ENCODE data around the gene CACNA2D2. TPM values are rescaled to one million over a fixed set of nuclear protein-coding genes. Genes with fewer than 3 reads are reported as not detected.

Gene CACNA2D2
- total RNA-seq, 1 donor from 2014 or later = 5.0 TPM

DNA sequence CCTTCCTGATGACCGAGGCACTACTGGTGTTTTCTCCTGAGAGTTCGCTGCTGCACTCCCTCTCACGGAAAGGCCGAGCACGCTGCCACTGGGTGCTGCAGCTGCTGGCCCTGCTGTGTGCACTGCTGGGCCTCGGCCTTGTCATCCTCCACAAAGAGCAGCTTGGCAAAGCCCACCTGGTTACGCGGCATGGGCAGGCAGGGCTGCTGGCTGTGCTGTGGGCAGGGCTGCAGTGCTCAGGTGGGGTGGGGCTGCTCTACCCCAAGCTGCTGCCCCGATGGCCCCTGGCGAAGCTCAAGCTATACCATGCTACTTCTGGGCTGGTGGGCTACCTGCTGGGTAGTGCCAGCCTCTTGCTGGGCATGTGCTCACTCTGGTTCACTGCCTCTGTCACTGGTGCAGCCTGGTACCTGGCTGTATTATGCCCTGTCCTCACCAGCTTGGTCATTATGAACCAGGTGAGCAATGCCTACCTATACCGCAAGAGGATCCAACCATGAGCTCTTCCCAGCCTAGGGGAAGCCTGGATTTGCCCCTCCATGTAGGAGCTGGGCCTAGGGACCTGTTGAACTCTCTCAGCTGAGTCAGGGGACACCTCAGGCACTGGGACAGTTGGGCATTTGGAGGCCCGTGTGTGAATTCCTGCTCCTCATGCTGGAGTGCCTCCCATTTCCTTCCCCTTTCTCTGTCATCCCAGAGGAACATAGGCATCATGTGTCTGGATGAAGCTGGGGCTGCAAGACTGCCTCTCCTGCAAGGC lies 150.0 kb downstream of the CACNA2D2 start:
- H3K9me3 Mint-ChIP-seq (ENCODE audit: unreplicated experiment) = peaks cover 6% of the 10 kb centered on the region
- peak overlapping the region; percentile 33 for H3K27ac Mint-ChIP-seq (ENCODE audit: unreplicated experiment)
- H3K36me3 Mint-ChIP-seq (ENCODE audit: unreplicated experiment) = no peaks in the 10 kb centered on the region
- no peak overlapping the region for H3K4me3 Mint-ChIP-seq (ENCODE audit: unreplicated experiment)
- TF ChIP-seq, protein P1, sequence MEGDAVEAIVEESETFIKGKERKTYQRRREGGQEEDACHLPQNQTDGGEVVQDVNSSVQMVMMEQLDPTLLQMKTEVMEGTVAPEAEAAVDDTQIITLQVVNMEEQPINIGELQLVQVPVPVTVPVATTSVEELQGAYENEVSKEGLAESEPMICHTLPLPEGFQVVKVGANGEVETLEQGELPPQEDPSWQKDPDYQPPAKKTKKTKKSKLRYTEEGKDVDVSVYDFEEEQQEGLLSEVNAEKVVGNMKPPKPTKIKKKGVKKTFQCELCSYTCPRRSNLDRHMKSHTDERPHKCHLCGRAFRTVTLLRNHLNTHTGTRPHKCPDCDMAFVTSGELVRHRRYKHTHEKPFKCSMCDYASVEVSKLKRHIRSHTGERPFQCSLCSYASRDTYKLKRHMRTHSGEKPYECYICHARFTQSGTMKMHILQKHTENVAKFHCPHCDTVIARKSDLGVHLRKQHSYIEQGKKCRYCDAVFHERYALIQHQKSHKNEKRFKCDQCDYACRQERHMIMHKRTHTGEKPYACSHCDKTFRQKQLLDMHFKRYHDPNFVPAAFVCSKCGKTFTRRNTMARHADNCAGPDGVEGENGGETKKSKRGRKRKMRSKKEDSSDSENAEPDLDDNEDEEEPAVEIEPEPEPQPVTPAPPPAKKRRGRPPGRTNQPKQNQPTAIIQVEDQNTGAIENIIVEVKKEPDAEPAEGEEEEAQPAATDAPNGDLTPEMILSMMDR (IDR thresholded peaks at IDR 0.05; ENCODE audit: partially characterized antibody, unreplicated experiment) = no peak
- H3K4me1 Mint-ChIP-seq (ENCODE audit: low read depth, unreplicated experiment) = peaks cover 20% of the 10 kb centered on the region
- peaks cover 2% of the 10 kb centered on the region for H3K27me3 Mint-ChIP-seq (ENCODE audit: unreplicated experiment)
- no peak for DNase-seq

DNA sequence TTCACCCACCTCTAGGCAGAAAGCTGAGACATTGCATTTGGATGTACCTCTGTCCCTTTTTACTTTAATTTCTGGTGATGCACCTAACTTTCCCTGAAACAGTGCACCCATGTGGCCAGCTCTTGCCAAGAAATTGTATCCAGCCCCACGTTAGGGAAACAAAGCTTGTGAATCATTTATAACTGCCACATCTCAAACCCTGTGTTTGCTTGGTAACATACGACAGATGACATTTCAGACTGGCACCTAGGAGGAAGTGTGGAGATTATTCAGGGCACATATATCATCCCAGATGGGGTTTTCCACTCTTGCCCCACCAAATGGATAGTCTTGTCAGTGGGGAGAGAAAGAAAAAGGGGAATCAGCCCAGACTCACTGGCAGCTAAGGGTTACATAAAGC lies 150.7 kb downstream of the CACNA2D2 start:
- Mint-ChIP-seq H3K9me3 (ENCODE audit: unreplicated experiment) (peaks cover 2% of the 10 kb centered on the region), H3K27me3 (ENCODE audit: unreplicated experiment) (peaks cover 2% of the 10 kb centered on the region), H3K4me3 (ENCODE audit: unreplicated experiment) (no peak overlapping the region), H3K27ac (ENCODE audit: unreplicated experiment) (no peak overlapping the region), H3K36me3 (ENCODE audit: unreplicated experiment) (no peaks in the 10 kb centered on the region), H3K4me1 (ENCODE audit: low read depth, unreplicated experiment) (peaks cover 15% of the 10 kb centered on the region)
- DNase-seq = no peak
- TF ChIP-seq, protein P1 (IDR thresholded peaks at IDR 0.05; ENCODE audit: partially characterized antibody, unreplicated experiment) = no peak

DNA sequence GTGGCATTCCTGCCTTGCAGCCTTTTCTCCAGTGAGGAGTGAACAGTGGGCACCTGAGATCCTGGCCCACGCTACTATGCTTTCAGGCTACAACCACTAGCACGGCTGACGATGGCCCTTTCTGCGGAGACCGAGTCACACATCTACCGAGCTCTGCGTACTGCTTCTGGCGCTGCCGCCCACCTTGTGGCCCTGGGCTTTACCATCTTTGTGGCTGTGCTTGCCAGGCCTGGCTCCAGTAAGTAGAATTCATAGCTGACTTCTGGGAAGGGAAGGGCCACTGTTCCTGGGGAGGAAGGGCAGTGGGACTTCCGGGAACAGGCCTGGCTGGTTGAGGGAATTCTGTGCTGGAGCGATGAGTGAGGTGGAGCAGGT lies 152.1 kb downstream of the CACNA2D2 start:
- H3K27ac Mint-ChIP-seq (ENCODE audit: unreplicated experiment) = no peak overlapping the region
- TF ChIP-seq, protein P1 (IDR thresholded peaks at IDR 0.05; ENCODE audit: partially characterized antibody, unreplicated experiment) = no peak

DNA sequence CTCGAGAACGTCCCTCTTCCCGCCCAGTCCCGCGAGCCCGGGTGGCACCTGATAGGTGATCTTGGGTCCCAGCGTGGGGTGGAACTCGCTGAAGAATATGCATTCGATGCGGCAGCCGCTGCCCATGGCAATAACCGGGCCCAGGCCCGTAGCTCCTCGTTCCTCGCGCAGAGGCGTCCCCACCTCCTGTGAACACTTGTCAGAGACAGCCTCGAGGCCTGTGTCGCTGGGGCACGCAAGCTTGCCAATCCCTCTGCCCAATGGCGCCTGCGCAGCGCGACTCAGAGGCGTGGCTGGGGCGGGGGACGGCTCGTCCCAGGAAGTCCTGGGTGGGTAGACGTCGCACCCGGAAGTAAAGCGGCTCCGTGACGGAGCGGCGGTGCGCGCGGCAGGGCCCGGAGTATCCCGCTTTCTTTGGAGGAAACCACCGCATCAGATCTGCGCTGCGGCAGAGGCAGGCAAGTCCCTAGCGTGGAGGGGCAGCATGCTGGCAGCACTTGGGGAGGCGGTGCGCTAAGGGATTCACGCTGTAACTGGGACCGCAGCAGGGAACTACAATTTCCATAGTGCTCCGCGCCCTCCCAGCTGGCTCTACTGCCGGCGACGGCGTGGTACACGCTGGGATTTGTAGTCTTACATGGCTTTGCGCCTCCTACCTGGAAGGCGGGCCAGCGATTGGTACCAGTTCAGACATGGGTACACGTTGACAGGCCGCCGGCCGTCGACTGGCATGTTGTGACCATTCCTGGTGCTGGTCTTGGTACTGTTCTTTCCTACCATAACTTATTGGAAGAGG lies 152.7 kb downstream of the CACNA2D2 start, which contains the start of the genes CYB561D2 and NPRL2:
Gene CYB561D2, plus strand, starts transcription at position 336 of the 796 bp plus-strand sequence. CDS start 572 bp downstream, outside the sequence.
Gene NPRL2, minus strand, starts transcription at position 249 of the 796 bp plus-strand sequence. Its CDS starts 123 bp downstream, at position 126.
- peak; percentile 98 for DNase-seq
- Mint-ChIP-seq H3K4me3 (ENCODE audit: unreplicated experiment) (peak within 1 kb of the TSS; percentile 87), H3K27ac (ENCODE audit: unreplicated experiment) (peak within 1 kb of the TSS; percentile 39), H3K27me3 (ENCODE audit: unreplicated experiment) (peaks cover 4% of the 10 kb centered on the region), H3K4me1 (ENCODE audit: low read depth, unreplicated experiment) (peaks cover 12% of the 10 kb centered on the region), H3K36me3 (ENCODE audit: unreplicated experiment) (no peaks in the 10 kb centered on the region), H3K9me3 (ENCODE audit: unreplicated experiment) (peaks cover 4% of the 10 kb centered on the region)
- TF ChIP-seq, protein P1 (IDR thresholded peaks at IDR 0.05; ENCODE audit: partially characterized antibody, unreplicated experiment) = no peak

More for the DNA sequence above, 152.1 kb downstream of the CACNA2D2 start:
- Mint-ChIP-seq H3K4me1 (ENCODE audit: low read depth, unreplicated experiment) (peaks cover 10% of the 10 kb centered on the region), H3K9me3 (ENCODE audit: unreplicated experiment) (peaks cover 4% of the 10 kb centered on the region), H3K36me3 (ENCODE audit: unreplicated experiment) (no peaks in the 10 kb centered on the region), H3K27me3 (ENCODE audit: unreplicated experiment) (peaks cover 4% of the 10 kb centered on the region), H3K4me3 (ENCODE audit: unreplicated experiment) (peak overlapping the region; percentile 87)
- no peak for DNase-seq

Measured in glutamatergic neuron (in vitro differentiated cells).